ENCODE measurements around the gene EBPL.
"Not testable (repeated sequence)": the region's sequence is repeated elsewhere in the genome, so short reads cannot be mapped to it uniquely, and the experiment has no call there.

The EBPL gene

GRCh38 chr13:49690995-49691784 lies at the start of gene EBPL:
EBPL (minus strand) TSS chr13:49691486; CDS start chr13:49691424, 62 bp downstream.
- H3K9ac ChIP-seq (ENCODE audit: low read depth, low read length) = peak within 1 kb of the TSS; percentile 66
- H3K4me1 ChIP-seq (ENCODE audit: insufficient read depth, low read length) = 0 out of 2 replicates have a peak, but pooled peaks cover 2% of the 10 kb centered on the region
- H3K9me3 ChIP-seq (ENCODE audit: control insufficient read depth, insufficient read depth, low read length) = no peaks in the 10 kb centered on the region
- peaks cover 9% of the 10 kb centered on the region; the same call in 1 of the 2 replicates for H3K36me3 ChIP-seq (ENCODE audit: insufficient read depth, low read length)

- H3K9me3 ChIP-seq (ENCODE audit: control insufficient read depth, insufficient read depth, low read length) = no peaks in the 10 kb centered on the region
- no peaks in the 10 kb centered on the region for H3K4me1 ChIP-seq (ENCODE audit: insufficient read depth, low read length)
- no peaks in the 10 kb centered on the region for H3K36me3 ChIP-seq (ENCODE audit: insufficient read depth, low read length)
- H3K9ac ChIP-seq (ENCODE audit: low read depth, low read length) = no peak overlapping the region
These were observed 49.6 kb upstream of the EBPL start for GRCh38 chr13:49740870-49741269.

GRCh38 chr13:49739498-49740187 lies 48.4 kb upstream of the EBPL start:
- no peak overlapping the region for H3K9ac ChIP-seq (ENCODE audit: low read depth, low read length)
- no peaks in the 10 kb centered on the region for H3K36me3 ChIP-seq (ENCODE audit: insufficient read depth, low read length)
- H3K4me1 ChIP-seq (ENCODE audit: insufficient read depth, low read length) = no peaks in the 10 kb centered on the region
- H3K9me3 ChIP-seq (ENCODE audit: control insufficient read depth, insufficient read depth, low read length) = no peaks in the 10 kb centered on the region

GRCh38 chr13:49733181-49733951 lies 42.1 kb upstream of the EBPL start:
- H3K4me1 ChIP-seq (ENCODE audit: insufficient read depth, low read length) = no peaks in the 10 kb centered on the region
- H3K9me3 ChIP-seq (ENCODE audit: control insufficient read depth, insufficient read depth, low read length) = no peaks in the 10 kb centered on the region
- 0 out of 2 replicates have a peak, but pooled peaks cover 3% of the 10 kb centered on the region for H3K36me3 ChIP-seq (ENCODE audit: insufficient read depth, low read length)
- no peak overlapping the region for H3K9ac ChIP-seq (ENCODE audit: low read depth, low read length)

- H3K36me3 ChIP-seq (ENCODE audit: insufficient read depth, low read length) = 0 out of 2 replicates have a peak, but pooled peaks cover 3% of the 10 kb centered on the region
- H3K4me1 ChIP-seq (ENCODE audit: insufficient read depth, low read length) = no peaks in the 10 kb centered on the region
- no peak overlapping the region for H3K9ac ChIP-seq (ENCODE audit: low read depth, low read length)
- H3K9me3 ChIP-seq (ENCODE audit: control insufficient read depth, insufficient read depth, low read length) = no peaks in the 10 kb centered on the region
These were observed 40.5 kb upstream of the EBPL start for GRCh38 chr13:49731766-49732165.

GRCh38 chr13:49716615-49717014 lies 25.3 kb upstream of the EBPL start:
- Histone ChIP-seq H3K9me3 (ENCODE audit: control insufficient read depth, insufficient read depth, low read length) (peaks cover 6% of the 10 kb centered on the region; the same call in 1 of the 2 replicates), H3K9ac (ENCODE audit: low read depth, low read length) (no peak overlapping the region), H3K4me1 (ENCODE audit: insufficient read depth, low read length) (no peaks in the 10 kb centered on the region), H3K36me3 (ENCODE audit: insufficient read depth, low read length) (peaks cover 4% of the 10 kb centered on the region)

- Histone ChIP-seq H3K36me3 (ENCODE audit: insufficient read depth, low read length) (peaks cover 4% of the 10 kb centered on the region), H3K4me1 (ENCODE audit: insufficient read depth, low read length) (no peaks in the 10 kb centered on the region)
These were observed 23.5 kb upstream of the EBPL start for GRCh38 chr13:49714757-49715156.

GRCh38 chr13:49711218-49711863 lies 20.1 kb upstream of the EBPL start:
- Histone ChIP-seq H3K36me3 (ENCODE audit: insufficient read depth, low read length) (peaks cover 10% of the 10 kb centered on the region), H3K9me3 (ENCODE audit: control insufficient read depth, insufficient read depth, low read length) (peaks cover 6% of the 10 kb centered on the region; the same call in 1 of the 2 replicates), H3K9ac (ENCODE audit: low read depth, low read length) (no peak overlapping the region), H3K4me1 (ENCODE audit: insufficient read depth, low read length) (no peaks in the 10 kb centered on the region)

More at GRCh38 chr13:49714757-49715156, 23.5 kb upstream of the EBPL start:
- Histone ChIP-seq H3K9ac (ENCODE audit: low read depth, low read length) (no peak overlapping the region), H3K9me3 (ENCODE audit: control insufficient read depth, insufficient read depth, low read length) (peaks cover 6% of the 10 kb centered on the region; the same call in 1 of the 2 replicates)

GRCh38 chr13:49704264-49704663 lies 13.0 kb upstream of the EBPL start:
- not testable (repeated sequence) for H3K9ac ChIP-seq (ENCODE audit: low read depth, low read length); H3K4me1 ChIP-seq (ENCODE audit: insufficient read depth, low read length); H3K9me3 ChIP-seq (ENCODE audit: control insufficient read depth, insufficient read depth, low read length)
- H3K36me3 ChIP-seq (ENCODE audit: insufficient read depth, low read length) = peaks cover 14% of the 10 kb centered on the region

- Histone ChIP-seq H3K4me1 (ENCODE audit: insufficient read depth, low read length) (no peaks in the 10 kb centered on the region), H3K36me3 (ENCODE audit: insufficient read depth, low read length) (peaks cover 10% of the 10 kb centered on the region), H3K9me3 (ENCODE audit: control insufficient read depth, insufficient read depth, low read length) (no peaks in the 10 kb centered on the region), H3K9ac (ENCODE audit: low read depth, low read length) (no peak overlapping the region)
These were observed 10.2 kb upstream of the EBPL start for GRCh38 chr13:49701491-49701890.

- no peak overlapping the region for H3K9ac ChIP-seq (ENCODE audit: low read depth, low read length)
- H3K9me3 ChIP-seq (ENCODE audit: control insufficient read depth, insufficient read depth, low read length) = no peaks in the 10 kb centered on the region
- peaks cover 9% of the 10 kb centered on the region; the same call in 1 of the 2 replicates for H3K36me3 ChIP-seq (ENCODE audit: insufficient read depth, low read length)
- 0 out of 2 replicates have a peak, but pooled peaks cover 2% of the 10 kb centered on the region for H3K4me1 ChIP-seq (ENCODE audit: insufficient read depth, low read length)
These were observed 6.2 kb upstream of the EBPL start for GRCh38 chr13:49697468-49697867.

GRCh38 chr13:49694446-49694845 lies 3.2 kb upstream of the EBPL start:
- Histone ChIP-seq H3K36me3 (ENCODE audit: insufficient read depth, low read length) (peaks cover 4% of the 10 kb centered on the region; the same call in 1 of the 2 replicates), H3K4me1 (ENCODE audit: insufficient read depth, low read length) (0 out of 2 replicates have a peak, but pooled peaks cover 2% of the 10 kb centered on the region), H3K9ac (ENCODE audit: low read depth, low read length) (no peak overlapping the region), H3K9me3 (ENCODE audit: control insufficient read depth, insufficient read depth, low read length) (no peaks in the 10 kb centered on the region)

- H3K9me3 ChIP-seq (ENCODE audit: control insufficient read depth, insufficient read depth, low read length) = no peaks in the 10 kb centered on the region
- peaks cover 4% of the 10 kb centered on the region; the same call in 1 of the 2 replicates for H3K36me3 ChIP-seq (ENCODE audit: insufficient read depth, low read length)
- 0 out of 2 replicates have a peak, but pooled peaks cover 2% of the 10 kb centered on the region for H3K4me1 ChIP-seq (ENCODE audit: insufficient read depth, low read length)
- H3K9ac ChIP-seq (ENCODE audit: low read depth, low read length) = no peak overlapping the region
These were observed 2.6 kb upstream of the EBPL start for GRCh38 chr13:49693877-49694276.
